GM19324 (cell line): Measurements from ENCODE around the gene GRIN2D.

Experiments
- ATAC-seq: cut with Tn5 transposase; IDR thresholded peaks from one replicate; pipeline ENCODE4 v1.9.1; 2021; ENCODE audit warnings: mild to moderate bottlenecking, moderate library complexity; ENCODE audit not compliant: unreplicated experiment, low FRiP score

Gene GRIN2D

DNA sequence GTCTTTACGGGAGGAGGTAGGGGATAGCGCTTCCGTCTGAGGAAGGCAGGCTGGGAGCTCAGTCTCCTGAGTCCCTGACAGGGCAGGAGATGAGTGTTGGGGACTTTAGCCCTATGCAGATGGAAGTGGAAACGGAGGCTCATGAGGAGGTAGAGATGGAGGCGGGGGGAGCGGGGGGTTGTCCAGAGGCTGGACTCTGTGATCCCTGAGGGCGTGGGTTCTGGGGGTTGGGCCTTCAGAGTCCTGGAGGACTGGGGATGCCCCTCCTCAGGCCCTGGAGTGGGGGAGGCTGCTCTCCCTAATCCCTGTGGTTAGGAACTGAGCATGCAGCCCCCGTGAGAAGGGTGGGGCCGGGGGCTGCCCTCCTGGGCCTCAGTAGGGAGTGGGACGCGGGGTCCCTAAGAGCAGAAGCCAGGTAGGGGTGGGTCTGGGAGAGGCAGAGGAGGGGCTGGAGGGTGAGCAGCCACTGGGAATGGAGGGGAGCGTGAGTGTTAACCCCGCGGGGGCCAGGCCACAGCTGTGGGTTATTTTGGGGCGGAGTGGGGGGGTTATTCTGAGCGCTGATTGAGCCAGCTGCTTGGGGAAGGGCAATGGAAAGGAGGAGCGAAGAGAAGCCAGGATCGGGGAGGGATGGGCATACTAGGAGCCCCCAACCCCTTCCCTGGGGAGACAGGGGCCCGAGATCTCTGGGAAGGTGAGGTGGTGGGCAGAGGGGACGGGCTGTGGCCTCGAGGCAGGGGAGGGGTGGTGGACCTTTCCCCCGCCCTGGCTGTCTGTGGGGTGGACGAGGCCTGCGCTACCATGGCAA is 2.8 kb downstream of the GRIN2D start:
- ATAC-seq = no peak

- ATAC-seq = no peak
Measured at GRCh38 chr19:48396824-48397176, 3.3 kb downstream of the GRIN2D start.

DNA sequence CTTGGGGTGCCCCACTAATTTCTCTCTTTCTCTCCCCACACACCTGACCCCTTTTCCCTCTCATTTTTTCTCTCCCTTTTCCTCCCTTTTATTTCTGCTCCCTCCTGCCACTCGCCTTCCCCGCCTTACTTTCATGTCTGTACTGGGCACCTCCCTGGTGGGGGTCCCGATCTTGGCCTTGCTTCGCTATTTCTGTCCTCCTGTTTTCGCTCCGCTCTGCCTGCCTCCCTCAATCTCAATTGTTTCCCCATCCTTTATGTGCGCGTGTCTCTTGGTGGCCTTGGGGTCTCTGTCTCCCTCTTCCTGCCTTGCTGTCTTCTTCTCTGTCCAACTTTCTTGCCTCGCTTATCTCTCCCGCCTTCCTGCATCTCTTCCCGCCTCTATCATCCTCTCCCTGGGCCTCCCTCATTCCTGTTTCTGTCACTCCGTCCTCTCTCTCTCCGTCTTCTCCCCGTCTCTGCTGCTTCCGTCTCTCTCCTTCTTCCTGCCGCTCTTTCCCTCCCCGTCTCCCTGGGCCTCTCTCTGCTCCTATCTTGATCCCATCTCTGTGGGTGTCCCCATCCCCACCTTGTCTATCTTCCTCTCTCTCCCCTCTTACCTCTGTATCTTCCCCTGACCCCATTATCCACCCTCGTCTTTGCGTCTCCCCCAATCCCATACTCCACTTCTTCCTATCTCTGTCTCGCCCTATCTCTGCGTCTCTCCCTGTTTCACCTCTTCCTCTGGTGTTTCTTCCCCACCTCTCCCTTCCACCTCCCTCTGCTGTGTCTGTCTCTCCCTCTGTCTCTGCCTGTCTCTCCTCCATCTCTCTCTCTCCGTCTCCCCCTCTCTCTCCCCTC is 4.0 kb downstream of the GRIN2D start:
- no peak for ATAC-seq

DNA sequence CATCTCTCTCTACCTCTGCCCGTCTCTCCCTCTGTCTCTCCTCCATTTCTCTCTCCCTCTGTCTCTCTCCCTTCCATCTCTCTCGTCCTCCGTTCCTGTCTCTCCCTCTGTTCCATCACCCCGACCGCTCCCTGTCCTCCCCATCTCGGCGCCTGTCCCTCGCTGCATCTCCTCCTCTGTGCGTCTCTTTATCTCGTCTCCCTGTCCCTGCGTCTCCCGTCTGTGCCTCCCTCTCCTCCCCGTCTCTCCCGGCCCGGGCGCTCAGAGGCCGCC is 4.6 kb downstream of the GRIN2D start:
- ATAC-seq = no peak

- ATAC-seq = no peak
Measured at GRCh38 chr19:48398375-48399235, 5.1 kb downstream of the GRIN2D start.

DNA sequence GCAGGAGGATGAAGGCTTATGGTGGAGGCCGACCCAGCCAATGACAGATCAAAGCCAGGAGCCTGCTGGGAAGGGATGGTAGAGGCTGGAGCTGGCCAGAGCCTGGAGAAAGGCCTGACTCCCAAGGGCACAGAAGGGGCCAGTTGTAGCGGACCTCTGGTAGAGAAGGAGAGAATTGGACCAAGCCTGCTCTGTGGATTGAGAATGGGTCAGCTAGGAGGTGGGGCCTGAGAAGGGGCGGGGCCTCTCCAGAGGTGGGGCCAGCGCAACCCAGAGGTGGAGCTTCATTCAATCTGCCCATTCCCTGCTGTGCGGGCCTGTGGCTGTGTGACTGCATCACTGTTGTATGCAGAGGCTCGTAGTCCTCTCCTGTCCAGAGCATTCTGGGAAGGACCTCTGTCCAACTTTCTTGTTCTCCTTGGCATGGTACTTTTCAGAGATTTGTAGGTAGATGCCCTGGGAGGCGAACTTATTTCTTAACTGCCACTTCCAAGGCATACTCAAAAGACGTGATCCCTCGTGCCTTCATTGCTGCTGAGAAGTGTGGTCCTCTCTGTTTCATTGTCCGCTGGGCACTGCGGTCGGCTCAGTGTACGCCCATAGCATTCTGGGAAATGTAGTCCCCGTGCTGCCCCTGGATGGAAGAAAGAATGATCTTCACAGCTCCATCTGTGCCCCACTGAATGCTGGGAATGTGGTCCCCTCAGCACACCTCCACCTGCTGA is 6.7 kb downstream of the GRIN2D start:
- ATAC-seq = no peak

- no peak for ATAC-seq
Measured at GRCh38 chr19:48401287-48401686, 7.8 kb downstream of the GRIN2D start.

- no peak for ATAC-seq
Measured at GRCh38 chr19:48403606-48404005, 10.1 kb downstream of the GRIN2D start.

DNA sequence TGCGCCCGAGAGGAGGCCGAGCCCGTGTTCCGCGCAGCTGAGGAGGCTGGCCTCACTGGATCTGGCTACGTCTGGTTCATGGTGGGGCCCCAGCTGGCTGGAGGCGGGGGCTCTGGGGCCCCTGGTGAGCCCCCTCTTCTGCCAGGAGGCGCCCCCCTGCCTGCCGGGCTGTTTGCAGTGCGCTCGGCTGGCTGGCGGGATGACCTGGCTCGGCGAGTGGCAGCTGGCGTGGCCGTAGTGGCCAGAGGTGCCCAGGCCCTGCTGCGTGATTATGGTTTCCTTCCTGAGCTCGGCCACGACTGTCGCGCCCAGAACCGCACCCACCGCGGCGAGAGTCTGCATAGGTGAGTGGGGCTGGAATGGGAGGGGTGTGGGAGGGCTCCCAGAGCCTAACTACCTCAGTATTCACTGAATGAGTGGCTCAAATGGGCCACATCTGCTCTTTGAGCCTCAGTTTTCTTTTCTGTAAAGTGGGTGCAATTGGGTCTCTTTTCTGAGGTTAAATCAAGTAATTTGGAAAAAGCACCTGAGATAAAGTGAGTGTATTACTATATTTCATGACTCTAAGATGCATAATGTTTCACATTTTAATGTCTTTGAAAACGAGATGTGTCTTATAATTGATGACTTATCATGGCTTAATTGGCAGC is 11.7 kb downstream of the GRIN2D start:
- no peak for ATAC-seq

GRCh38 chr19:48405850-48406249 is 12.4 kb downstream of the GRIN2D start:
- ATAC-seq = no peak

DNA sequence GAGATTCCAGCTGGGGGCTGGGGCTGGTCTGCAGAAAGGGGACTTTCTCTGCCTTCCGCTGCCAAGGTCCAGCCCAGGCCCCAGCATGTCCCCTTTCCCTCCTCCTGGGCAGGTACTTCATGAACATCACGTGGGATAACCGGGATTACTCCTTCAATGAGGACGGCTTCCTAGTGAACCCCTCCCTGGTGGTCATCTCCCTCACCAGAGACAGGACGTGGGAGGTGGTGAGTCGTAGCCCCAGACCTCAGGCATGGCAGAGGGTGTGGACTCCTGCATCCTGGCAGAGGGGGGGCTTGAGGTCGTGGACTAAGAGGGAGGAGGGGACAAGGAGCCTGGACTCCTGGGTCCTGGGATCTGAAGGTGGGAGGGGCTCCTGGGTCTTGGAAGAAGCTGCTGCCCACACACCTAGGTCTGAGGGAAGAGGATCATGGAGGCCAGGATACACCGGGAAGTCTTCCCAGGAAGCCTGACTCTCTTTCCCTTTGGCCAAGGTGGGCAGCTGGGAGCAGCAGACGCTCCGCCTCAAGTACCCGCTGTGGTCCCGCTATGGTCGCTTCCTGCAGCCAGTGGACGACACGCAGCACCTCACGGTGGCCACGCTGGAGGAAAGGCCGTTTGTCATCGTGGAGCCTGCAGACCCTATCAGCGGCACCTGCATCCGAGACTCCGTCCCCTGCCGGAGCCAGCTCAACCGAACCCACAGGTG is 20.6 kb downstream of the GRIN2D start:
- ATAC-seq = no peak

- no peak for ATAC-seq
Measured at GRCh38 chr19:48415395-48415794, 21.9 kb downstream of the GRIN2D start.

- ATAC-seq = no peak
Measured at GRCh38 chr19:48415806-48416221, 22.3 kb downstream of the GRIN2D start.

DNA sequence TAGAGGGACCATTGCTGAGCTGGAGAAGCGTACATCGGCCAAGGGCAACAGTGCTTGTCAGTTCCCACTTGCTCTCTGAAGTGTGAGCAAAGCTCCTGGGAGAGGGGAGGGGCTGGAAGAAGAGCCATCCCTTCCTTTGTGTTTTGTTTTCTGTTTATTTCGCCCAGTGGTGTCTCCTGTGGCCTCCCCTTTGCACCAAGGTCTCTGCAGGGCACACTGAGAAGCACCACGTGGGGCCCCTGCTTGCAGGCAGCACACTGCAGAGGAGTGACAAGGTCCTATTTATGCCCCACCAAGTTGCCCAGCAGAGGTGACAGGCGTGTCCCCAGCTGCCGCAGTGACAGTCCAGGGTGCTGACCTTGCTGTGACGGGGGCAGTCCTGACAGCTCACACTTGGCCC is 24.0 kb downstream of the GRIN2D start:
- ATAC-seq = no peak

DNA sequence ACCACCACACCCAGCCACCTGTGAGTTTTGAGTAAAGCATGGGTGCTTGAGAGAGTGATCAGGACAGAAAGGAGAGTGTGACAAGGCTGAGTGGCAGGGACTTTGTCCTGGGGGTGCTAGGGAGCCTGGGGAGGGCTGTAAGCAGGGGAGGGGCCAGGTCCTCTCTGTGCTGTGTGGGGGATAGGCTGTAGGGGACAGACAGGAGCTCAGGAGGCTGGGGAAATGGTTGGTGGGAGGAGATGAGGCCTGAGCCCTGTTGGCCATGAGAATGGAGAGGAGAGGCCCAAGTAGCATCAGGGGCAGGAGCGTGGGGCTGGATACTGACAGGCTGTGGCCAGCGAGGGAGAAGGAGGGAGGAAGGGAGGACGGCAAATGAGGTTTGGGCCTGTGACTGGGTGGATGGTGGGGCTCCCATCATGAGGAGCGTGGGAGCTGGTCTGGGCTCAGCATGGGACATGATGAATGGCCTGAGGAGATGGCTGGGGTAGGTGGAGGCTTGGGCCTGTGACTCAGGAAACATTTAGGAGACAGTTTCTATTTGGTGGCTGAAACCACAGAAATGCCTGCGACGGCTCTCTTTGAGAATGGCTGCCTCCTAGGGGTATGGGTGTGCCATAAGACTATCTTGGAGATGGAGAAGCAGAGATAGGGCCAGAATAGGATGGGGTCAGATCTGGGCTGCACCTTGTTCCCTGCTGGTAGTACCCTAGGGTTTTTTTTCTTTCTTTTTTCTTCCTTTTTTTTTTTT is 25.0 kb downstream of the GRIN2D start:
- ATAC-seq = no peak

- no peak for ATAC-seq
Measured at GRCh38 chr19:48419158-48419920, 25.9 kb downstream of the GRIN2D start.

GRCh38 chr19:48421548-48421947 is 28.1 kb downstream of the GRIN2D start:
- ATAC-seq = no peak

DNA sequence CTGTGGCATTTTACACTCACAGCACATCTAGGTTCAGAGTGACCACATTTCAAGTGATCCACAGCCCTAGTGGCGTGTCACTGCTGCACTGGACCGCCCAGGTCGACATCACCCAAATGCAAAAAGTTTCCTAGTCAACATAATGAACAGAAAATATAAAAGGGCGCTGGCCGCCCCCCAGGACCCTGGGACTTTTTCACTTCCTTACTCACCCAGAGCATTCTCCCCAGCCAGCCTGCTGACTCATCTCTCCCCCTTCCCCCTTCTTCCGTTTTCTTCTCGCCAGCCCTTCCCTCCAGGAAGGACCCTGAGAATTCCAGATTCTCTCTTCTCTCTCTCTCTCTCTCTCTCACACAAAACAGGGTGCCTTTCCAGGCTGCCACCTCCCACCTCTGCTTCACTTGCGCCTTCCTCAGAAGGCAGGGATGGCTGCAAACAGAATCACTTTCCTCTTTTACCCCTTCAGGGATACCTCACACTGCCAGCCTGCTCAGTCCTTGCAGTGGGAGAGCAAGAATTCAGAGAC is 31.3 kb downstream of the GRIN2D start:
- ATAC-seq = no peak
